ENCODE measurements around the gene RTL1.

The RTL1 gene

DNA sequence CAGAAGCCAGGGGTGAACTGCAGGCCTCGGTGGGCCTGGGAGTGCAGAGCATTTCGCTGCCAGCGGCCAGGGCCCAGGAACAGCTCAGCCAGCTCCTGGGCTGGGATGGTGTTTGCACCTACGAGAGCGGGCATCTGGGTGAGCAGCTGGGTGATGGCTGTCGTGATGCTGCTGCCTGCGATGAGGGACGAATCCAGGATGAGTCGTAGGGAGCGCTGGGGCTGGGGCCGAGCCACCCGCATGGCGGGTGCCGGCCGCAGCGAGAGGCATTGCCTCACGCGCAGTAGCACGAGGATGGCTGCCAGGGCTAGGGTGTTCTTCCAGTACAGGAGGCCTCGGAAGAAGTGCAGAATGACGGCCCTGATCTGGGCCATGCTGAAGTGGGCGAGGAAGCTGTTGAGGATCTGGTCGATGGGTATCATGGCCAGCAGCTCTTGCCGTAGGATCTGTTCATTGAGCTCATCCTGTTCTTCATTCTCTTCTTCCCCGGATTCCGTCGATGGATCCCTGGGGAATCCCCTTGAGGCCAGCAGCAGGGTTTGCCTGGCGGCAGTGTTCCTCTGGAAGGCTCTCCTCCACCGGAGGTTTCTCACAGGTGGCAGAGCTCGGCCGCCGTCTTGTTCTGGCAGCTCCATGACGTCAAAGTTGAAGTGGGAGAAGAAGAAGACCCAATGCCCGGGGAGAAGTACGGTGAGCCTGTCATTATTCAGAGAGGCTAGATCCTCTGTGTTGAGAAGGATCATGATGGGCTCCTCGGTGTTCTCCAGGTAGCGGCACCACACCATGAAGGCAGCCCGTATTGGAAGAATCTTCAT, 22.1 kb downstream of the RTL1 start:
- no peak for DNase-seq

DNA sequence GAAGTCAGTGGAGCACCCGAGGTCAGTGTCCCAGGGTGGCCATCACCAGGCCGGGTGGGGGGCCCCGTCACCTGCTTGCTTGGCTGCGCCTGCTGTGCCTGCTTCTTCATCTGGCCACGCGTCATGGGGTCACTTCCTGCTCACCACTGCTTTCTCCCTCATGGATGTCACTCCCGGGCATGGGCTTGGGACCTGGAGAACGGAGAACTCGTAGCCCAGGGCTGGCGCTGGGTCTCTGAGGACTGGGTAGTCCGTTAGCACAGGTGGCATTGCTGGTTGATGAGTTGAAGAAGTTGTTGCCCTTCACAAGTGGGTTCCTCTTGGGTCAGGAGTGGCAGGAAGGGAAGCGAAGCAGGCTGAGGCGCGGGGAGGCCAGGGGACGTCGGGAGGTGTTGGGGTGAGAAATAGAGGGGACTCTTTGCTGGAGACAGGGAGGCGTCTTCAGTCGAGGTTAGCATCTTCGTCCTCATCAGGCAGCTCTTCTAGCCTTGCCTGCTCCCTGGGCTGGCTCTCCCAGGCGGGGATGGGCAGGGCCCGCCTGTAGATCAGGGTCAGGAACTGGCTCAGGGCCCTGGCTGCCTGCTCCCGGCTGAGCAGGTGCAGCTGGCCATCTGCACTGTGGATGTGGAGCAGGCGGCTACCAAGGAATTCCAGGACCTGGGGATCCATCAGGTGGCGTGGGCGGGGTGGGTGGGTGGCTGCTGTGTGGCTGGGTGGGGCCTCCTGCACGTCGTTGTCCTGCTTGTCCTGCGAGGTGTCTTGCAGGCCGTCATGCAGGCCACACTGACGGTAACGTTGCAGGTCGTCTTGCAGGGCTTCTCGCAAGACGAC, 23.0 kb downstream of the RTL1 start:
- DNase-seq, result no peak

DNA sequence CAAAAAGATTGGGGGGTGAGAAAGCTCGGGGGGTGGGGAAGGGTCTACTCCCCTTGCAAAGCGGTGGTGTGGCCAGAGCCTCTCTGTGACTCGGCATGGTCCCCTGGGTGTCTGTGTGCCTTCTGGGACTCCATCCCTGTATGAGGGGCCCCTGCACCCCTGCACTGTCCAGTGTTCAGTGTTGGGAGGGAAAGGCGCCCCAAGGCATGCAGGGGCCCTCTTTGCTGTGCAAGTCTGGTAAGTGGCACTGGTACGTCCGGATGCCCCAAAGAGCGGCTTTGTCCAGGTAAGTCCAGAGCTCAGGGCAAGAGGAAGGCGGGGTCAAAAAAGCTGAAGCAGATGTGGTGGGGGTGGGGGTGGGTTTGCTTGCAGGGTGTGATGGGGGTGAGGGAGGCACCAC, 23.7 kb downstream of the RTL1 start:
- DNase-seq, result no peak

DNA sequence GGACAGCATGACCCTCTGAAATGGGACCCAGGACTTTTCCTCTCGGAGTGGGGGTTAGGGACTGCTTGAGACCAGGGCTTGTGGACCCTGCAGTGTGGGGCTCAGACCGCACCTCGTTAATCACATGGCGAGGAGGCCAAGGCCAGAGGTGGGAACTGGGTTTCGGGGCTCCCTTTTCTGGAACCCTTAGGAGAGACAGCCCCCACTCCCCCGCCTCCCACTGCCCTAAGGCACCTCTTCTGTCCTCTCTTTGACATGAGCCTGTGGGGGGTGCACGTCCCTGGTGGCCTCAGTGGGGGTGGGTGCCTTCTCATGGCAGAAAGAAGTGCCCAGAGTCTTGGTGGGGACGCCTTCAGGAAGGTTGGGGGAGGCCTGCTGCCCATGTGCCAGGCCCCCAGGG, 24.3 kb downstream of the RTL1 start:
- DNase-seq, result no peak

DNA sequence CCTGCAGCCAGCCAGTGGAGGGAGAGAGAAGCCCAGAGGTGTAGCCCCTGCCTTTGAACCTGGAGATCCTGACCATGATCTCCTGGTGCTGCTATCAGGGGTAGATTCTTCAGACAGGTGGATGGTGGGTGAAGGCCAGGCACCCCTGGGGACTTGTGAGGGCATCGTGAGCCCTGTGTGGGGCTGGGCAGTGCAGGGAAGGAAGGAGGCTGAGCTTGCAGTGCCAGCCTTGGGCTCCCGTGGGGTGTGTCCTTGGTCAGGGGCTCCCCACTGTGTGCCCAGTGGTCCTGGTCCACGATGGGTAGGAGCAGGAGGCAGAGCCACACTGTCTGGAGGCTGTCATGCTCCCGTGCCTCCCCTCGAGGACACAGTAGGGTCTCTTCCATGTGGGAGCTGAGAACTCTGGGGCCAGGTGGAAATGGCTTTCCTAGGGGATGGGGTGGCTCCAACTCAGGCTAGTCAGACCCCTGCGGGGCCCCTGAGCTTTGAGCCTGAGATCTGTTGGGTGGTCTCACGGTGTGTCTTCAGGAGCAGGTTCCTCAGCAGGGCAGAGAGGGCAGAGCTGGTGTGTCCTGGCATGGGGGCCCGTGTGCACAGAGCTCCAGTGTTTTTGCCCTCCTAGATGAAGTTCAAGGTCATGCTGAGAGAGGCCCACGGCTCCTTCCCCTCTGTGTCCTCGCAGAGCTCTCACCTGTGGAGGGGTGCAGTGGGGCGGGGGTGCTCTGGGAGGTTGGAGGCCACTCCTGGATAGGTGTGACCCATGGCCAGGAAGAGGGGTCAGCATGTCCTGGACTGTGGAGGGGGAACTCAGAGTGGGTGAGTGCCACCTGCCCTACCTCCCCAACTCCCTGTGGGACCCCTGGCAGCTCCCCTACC, 25.0 kb downstream of the RTL1 start:
- no peak for DNase-seq

- no peak for DNase-seq
These were observed 27.5 kb downstream of the RTL1 start for GRCh38 chr14:100875861-100876590.

DNA sequence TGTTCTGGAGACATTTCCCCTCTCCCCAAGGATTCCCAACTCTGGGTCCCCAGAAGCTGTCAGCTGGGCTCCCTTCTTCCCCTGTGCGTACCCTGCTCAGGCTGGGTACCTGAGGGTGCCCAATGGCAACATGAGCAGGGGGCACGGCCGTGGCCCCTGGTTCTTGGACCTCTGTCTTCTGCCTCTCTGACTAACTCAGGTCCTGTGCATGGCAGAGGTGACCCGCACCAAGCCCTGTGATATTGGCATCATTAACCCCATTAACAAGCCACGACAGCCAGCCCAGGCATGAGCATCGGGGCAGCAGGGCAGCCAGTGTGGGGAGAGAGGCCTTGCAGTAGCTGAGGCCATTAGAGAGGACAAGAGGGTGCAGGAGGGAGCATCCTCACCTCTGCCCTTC, 28.4 kb downstream of the RTL1 start:
- DNase-seq, result no peak

DNA sequence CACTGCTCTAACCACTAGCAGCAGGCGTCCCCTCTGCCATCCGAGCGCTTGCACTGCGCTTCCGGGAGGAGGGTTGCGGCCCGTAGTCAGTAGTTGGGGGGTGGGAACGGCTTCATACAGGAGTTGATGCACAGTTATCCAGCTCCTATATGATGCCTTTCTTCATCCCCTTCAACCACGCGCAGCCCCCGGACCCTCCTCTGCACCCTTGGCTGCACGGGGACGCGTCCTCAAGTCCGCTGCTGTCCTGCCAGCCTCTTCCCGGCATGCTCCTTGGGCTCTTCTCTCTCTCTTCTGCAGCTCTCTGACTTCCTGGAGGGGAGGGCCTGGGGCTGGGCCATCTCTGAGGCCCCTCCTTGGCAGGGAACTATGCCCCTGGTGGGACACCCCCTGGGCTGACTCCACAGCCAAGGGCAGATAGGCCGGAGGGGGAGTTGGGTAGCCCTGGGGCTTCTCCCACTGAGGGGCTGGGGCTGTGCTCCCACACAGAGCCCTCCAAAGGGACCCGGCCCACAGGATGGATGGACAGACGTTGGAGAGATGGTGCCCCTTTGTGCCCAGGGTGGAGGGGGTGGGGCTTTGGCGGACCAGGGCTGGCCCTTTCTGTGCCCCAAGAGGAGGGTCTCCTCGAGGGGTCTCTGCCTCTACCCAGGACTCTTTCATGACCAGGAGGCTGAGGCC, 29.0 kb downstream of the RTL1 start:
- no peak for DNase-seq

DNA sequence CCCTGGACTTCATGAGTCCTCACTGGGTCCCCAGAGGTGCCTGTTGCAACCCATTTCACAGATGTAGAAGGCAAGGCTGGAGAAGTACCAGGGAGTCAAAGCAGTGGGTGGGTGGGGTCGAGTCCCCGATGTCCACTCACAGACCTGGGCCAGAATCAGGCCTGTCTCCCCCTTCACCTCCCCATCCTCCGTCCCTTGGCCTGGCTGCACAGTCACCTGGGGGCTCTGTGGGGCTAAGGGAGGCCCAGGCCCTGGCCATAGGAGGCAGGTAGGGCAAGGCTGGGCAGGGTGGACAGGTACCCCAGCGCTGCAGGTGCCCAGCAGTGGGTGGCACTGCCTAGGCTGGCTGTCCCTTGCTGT, 29.5 kb downstream of the RTL1 start:
- no peak for DNase-seq

GRCh38 chr14:100873096-100873482, 30.4 kb downstream of the RTL1 start:
- DNase-seq, result no peak

GRCh38 chr14:100872259-100873095, 31.0 kb downstream of the RTL1 start:
- no peak for DNase-seq

DNA sequence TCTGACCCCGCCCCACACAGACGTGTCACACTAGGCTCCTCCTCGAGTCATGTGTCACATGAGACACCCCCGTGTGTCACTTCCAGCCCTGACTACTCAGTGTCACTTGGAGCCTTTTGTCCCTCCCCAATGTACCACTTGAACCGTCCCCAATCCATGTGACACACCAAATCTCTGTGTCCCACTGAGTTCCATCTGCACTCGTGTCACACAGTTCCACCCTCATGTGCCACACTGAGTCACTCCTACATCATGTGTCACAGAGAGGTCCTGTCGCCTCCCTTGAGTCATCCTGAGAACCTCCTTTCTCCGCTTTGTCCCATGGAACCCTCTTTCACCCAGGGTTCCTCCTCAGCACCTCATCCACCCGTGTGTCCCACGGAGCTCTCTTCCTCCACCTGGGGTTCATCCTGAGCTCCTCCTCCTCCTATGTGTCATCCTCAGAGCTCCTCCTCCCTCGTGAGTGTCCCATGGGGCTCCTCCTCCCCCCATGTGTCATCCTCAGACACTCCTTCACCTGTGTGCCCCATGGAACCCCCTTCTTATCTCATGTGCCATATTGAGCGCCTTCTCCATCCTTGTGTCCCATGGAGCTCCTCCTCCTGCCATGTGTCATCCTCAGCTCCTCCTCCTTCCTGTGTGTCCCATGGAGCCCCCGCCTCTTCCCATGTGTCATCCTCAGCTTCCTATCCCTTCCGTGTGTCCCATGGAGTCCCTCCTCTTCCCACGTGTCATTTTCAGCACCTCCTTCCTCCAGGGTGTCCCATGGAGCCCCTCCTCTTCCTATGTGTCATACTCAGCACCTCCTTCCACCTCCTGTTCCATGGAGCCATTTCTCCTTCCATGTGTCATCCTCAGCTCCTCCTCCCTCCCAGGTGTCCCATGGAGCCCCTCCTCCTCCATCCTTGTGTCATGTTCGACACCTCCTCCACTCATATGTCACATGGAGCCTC, 32.0 kb downstream of the RTL1 start:
- DNase-seq, result no peak

DNA sequence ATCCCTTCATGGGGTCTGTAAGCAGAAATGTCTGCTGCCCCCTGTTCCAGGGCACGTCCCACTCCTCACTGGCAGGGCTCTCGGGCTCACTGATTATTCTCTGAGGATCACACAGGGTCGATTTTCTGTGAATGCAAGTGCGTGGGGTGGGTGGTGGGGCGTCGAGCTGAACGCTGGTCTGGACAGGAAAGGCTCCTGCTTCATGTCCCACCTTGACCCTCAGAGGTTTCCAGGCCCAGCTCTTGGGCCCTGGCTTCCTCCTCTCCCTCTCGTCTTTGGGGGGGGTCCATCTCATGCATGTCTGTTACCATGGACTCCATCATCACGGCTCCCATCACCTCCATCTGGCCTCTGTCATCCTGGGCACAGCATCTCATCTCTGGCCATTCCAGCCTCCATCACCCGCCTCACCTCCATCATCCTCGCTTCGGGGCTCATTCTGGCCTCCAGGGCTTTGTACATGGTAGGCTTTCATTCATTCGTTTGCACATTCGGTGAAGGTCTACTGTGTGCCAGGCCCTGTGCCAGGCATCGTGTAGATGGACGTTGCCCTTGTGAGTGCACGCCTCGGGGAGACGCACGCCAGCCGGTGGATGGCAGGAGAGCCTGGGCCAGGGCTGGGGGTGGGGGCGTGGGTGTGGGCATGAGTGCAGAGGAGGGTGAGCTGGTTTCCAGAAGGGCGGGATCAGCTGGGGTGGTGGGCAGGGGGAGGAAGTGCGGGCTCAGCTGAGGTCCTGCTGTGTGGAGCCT, 34.7 kb downstream of the RTL1 start:
- no peak for DNase-seq

DNA sequence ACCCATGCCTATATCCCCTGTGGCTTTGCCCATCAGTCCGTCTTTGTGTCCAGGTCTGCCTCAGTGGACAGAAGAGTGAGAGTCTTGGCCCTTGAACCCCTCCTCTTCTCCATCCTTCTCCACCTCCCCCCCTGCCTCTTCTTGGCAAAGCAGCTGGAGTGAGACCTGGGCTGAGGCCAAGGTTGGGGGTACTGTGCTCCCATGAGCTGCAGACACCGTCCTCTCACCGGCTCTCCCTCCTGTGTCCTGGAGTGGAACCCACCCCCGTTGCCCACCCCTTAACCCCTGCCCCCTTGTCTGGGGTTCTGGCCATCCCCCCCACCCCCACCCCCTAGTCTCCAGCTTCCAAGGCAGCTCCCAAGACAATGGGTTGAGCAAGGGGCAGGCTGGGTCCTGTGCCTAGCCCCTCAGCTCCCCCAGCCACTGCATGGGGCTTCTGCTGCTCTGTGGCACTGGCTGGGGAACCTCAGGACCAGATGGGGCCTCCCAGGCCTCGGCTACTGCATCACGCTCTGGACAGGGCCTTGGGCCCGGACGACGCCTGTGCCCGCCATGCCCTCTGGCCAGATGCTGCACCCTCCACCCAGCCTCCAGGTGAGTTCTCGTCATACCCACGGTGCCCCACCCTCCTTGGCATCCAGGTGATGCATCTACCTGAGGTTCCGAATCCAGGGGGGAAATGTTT, 35.7 kb downstream of the RTL1 start:
- no peak for DNase-seq

- no peak for DNase-seq
These were observed 36.6 kb downstream of the RTL1 start for GRCh38 chr14:100866666-100867630.

GRCh38 chr14:100865682-100866591, 37.6 kb downstream of the RTL1 start:
- DNase-seq, result no peak
